Endodermal cell (in vitro differentiated cells): ENCODE measurements around the gene RBM20. TPM values are rescaled to one million over a fixed set of nuclear protein-coding genes. Genes with fewer than 3 reads are reported as not detected.
A peak's percentile ranks its signal among the peaks of the same experiment; 100 is the strongest.
"Not testable (repeated sequence)": the region's sequence is repeated elsewhere in the genome, so short reads cannot be mapped to it uniquely, and the experiment has no call there.

Experiments
- DNase-seq: peaks from one replicate; pipeline ENCODE4 v3.0.0-alpha.2; 2017
- H3K27ac ChIP-seq: 2 replicates; pipeline ENCODE4 v1.5.1; 2013; ENCODE audit warnings: mild to moderate bottlenecking, low read depth, low read length, moderate library complexity
- H3K27me3 ChIP-seq: 2 replicates; pipeline ENCODE4 v1.6.1; 2013; ENCODE audit warnings: mild to moderate bottlenecking, low read length, moderate library complexity; ENCODE audit not compliant: insufficient read depth, control insufficient read depth, poor library complexity, severe bottlenecking
- H3K36me3 ChIP-seq: 2 replicates; pipeline ENCODE4 v1.7.0; 2013; ENCODE audit warnings: mild to moderate bottlenecking, low read length, moderate library complexity; ENCODE audit not compliant: control insufficient read depth, insufficient read depth
- H3K4me1 ChIP-seq: one replicate; pipeline ENCODE4 v1.7.0; 2013; ENCODE audit warnings: low read length; ENCODE audit not compliant: control insufficient read depth, insufficient read depth
- H3K4me3 ChIP-seq: 2 replicates; pipeline ENCODE4 v1.5.1; 2013; ENCODE audit warnings: mild to moderate bottlenecking, low read length, moderate library complexity
- H3K9ac ChIP-seq: 2 replicates; pipeline ENCODE4 v1.6.1; 2013; ENCODE audit warnings: mild to moderate bottlenecking, low read length, moderate library complexity; ENCODE audit not compliant: poor library complexity, severe bottlenecking; ENCODE audit errors: extremely low read depth
- H3K9me3 ChIP-seq: 2 replicates; pipeline ENCODE4 v1.6.1; 2013; ENCODE audit warnings: mild to moderate bottlenecking, low read length, moderate library complexity; ENCODE audit not compliant: control insufficient read depth
- H3K27ac Mint-ChIP-seq: 2 replicates; pipeline ENCODE4 v1.8.0; 2020; ENCODE audit warnings: mixed read lengths
- H3K27me3 Mint-ChIP-seq: 2 replicates; pipeline ENCODE4 v1.8.0; 2021; ENCODE audit warnings: mild to moderate bottlenecking, mixed read lengths; ENCODE audit not compliant: insufficient read depth
- H3K36me3 Mint-ChIP-seq: 2 replicates; pipeline ENCODE4 v1.8.0; 2020; ENCODE audit warnings: low read depth, mixed read lengths
- H3K4me1 Mint-ChIP-seq: 2 replicates; pipeline ENCODE4 v1.8.0; 2020; ENCODE audit warnings: mixed read lengths
- H3K4me3 Mint-ChIP-seq: 2 replicates; pipeline ENCODE4 v1.8.0; 2020; ENCODE audit warnings: mild to moderate bottlenecking, moderate library complexity, mixed read lengths
- H3K9me3 Mint-ChIP-seq: 2 replicates; pipeline ENCODE4 v1.8.0; 2020; ENCODE audit warnings: mild to moderate bottlenecking, mixed read lengths
- CTCF ChIP-seq: fragments of 200-600 bp; sonication (generic); conservative IDR thresholded peaks from 2 replicates; pipeline ENCODE4 v1.5.0; 2021; ENCODE audit warnings: antibody characterized with exemption, mild to moderate bottlenecking
- WGBS, 2 experiments: methylation state at CpG; one replicate each; pipeline versions ENCODE4 v1.1.5 to v1.1.7; 2013; ENCODE audit warnings: missing lambda C conversion rate in 2 of 2, mixed read lengths in 1 of 2; ENCODE audit not compliant: insufficient coverage in 1 of 2, insufficient read length in 1 of 2; 5-methylcytosine and 5-hydroxymethylcytosine counted together
- total RNA-seq, 2 donors: library from RNA; stranded (reverse); fragmentation: NEBNext Ultra II Directional in 1 of 2; extraction: Animal tissue kit (Norgen Biotek cat#: 25700) in 1 of 2; gene quantifications; 2 replicates in 1 of 2; 3 replicates in 1 of 2; pipeline ENCODE4 v1.2.1, GENCODE V29; 2021

Gene RBM20
- total RNA-seq, 2 donors from 2014 or later, result 6.2 to 7.0 TPM

- no peak overlapping the region for H3K4me3 ChIP-seq
- no peaks in the 10 kb centered on the region for H3K9me3 Mint-ChIP-seq
- whole genome bisulfite sequencing, 2 experiments, result 79 to 90% methylated on average over 5 to 6 of the region's 6 CpGs
- peaks cover 29% of the 10 kb centered on the region for H3K4me1 Mint-ChIP-seq
- DNase-seq, result no peak
- H3K27me3 Mint-ChIP-seq, result no peaks in the 10 kb centered on the region
- no peak overlapping the region for H3K9ac ChIP-seq
- H3K9me3 ChIP-seq, result no peaks in the 10 kb centered on the region
- H3K4me1 ChIP-seq, result peaks cover 6% of the 10 kb centered on the region
- no peaks in the 10 kb centered on the region for H3K36me3 Mint-ChIP-seq
- H3K27ac ChIP-seq, result peak overlapping the region; percentile 6
- no peak for TF ChIP-seq CTCF
- H3K36me3 ChIP-seq, result no peaks in the 10 kb centered on the region
- no peaks in the 10 kb centered on the region for H3K27me3 ChIP-seq
- no peak overlapping the region for H3K27ac Mint-ChIP-seq
- no peak overlapping the region for H3K4me3 Mint-ChIP-seq
These were observed 221.2 kb downstream of the RBM20 start for GRCh38 chr10:110865186-110865808.

- WGBS, 2 experiments, result 83 to 94% methylated on average over 3 to 4 of the region's 4 CpGs
- peaks cover 7% of the 10 kb centered on the region for H3K4me1 ChIP-seq
- Mint-ChIP-seq H3K4me1 (peaks cover 30% of the 10 kb centered on the region), H3K4me3 (no peak overlapping the region), H3K27ac (no peak overlapping the region), H3K27me3 (no peaks in the 10 kb centered on the region), H3K9me3 (no peaks in the 10 kb centered on the region), H3K36me3 (no peaks in the 10 kb centered on the region)
- no peak overlapping the region for H3K9ac ChIP-seq
- H3K9me3 ChIP-seq, result no peaks in the 10 kb centered on the region
- no peak for TF ChIP-seq CTCF
- H3K4me3 ChIP-seq, result no peak overlapping the region
- no peak for DNase-seq
- H3K27ac ChIP-seq, result no peak overlapping the region
- H3K27me3 ChIP-seq, result no peaks in the 10 kb centered on the region
- no peaks in the 10 kb centered on the region for H3K36me3 ChIP-seq
These were observed 221.8 kb downstream of the RBM20 start for GRCh38 chr10:110865809-110866482.

GRCh38 chr10:110867011-110867806 is 223.1 kb downstream of the RBM20 start:
- H3K9me3 Mint-ChIP-seq, H3K27ac Mint-ChIP-seq, H3K36me3 Mint-ChIP-seq, H3K27me3 ChIP-seq, H3K4me3 ChIP-seq, H3K27me3 Mint-ChIP-seq, H3K4me3 Mint-ChIP-seq, H3K9me3 ChIP-seq, H3K9ac ChIP-seq, H3K27ac ChIP-seq, H3K36me3 ChIP-seq, DNase-seq: not testable (repeated sequence)
- peaks cover 34% of the 10 kb centered on the region for H3K4me1 Mint-ChIP-seq
- H3K4me1 ChIP-seq, result peaks cover 12% of the 10 kb centered on the region
- WGBS, 2 experiments, result 84 to 92% methylated on average over 2 to 8 of the region's 8 CpGs
